Measurements from ENCODE around the gene RBBP4.

Gene RBBP4

GRCh38 chr1:32650752-32651460, at the start of gene RBBP4:
Gene RBBP4, plus strand, starts transcription at chr1:32651208. Its CDS starts 99 bp downstream, at chr1:32651307.
- no peak for TF ChIP-seq GATA3 (IDR thresholded peaks at IDR 0.05; ENCODE audit: low read depth, low read length)
- no peak for TF ChIP-seq GATA2 (IDR thresholded peaks at IDR 0.05; ENCODE audit: low read depth, low read length)

DNA sequence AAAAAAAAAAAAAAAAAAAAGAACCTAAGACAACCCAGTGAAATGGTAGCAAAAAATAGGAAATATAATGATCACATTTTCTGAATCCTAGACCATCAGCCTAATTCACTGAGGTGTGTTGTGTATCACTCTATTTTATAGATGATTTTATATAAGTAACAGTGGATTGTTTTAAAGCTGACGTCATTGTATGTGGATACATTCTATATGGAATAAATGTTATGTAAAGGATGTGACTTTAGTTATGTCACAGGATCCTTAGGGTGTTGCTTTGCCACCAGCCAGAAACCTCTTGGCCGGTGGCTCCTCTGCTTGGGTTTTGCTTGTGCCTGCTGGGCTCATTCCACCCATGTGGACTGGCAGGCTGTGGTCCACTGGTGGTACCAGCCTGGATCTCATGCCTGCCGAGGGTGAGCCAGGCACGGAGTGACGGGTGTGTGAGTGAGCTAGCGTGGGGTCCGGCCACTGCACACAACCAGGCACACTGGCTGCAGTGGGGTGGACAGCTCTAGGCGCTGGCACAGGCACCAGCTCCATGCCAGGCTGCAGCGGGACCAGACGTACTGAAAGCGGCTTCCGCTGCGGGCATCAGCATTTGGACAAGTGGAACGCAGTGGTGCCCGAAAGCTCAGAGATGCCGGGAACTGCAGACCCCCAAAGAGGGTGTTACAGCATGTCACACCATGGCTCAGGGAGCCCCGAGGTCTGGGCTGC, 45.1 kb upstream of the RBBP4 start:
- TF ChIP-seq GATA3 (IDR thresholded peaks at IDR 0.05; ENCODE audit: low read depth, low read length) (no peak), GATA2 (IDR thresholded peaks at IDR 0.05; ENCODE audit: low read depth, low read length) (no peak)

- TF ChIP-seq GATA3 (IDR thresholded peaks at IDR 0.05; ENCODE audit: low read depth, low read length) = no peak
- no peak for TF ChIP-seq GATA2 (IDR thresholded peaks at IDR 0.05; ENCODE audit: low read depth, low read length)
Observed at GRCh38 chr1:32606565-32607371, 44.2 kb upstream of the RBBP4 start.

DNA sequence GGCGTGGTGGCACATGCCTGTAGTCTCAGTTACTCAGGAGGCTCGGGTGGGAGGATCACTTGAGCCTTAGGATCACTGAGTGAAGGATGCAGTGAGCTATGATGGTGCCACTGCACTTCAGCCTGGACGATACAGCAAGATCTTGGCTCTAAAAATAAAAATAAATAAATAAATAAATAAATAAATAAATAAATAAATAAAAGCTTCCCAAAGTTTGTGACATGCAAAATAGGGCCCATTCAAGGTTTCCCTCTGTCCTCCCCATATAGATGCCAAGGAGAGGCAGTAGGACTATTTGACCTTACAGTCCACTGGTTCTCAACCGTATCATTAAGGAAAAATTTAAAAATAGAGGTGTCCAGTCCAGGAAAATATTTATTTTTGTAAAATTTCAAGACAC, 41.8 kb upstream of the RBBP4 start:
- TF ChIP-seq GATA3 (IDR thresholded peaks at IDR 0.05; ENCODE audit: low read depth, low read length) (no peak), GATA2 (IDR thresholded peaks at IDR 0.05; ENCODE audit: low read depth, low read length) (no peak)

- TF ChIP-seq GATA3 (IDR thresholded peaks at IDR 0.05; ENCODE audit: low read depth, low read length) (no peak), GATA2 (IDR thresholded peaks at IDR 0.05; ENCODE audit: low read depth, low read length) (no peak)
Observed at GRCh38 chr1:32611859-32612188, 39.2 kb upstream of the RBBP4 start.

GRCh38 chr1:32612189-32612881, 38.7 kb upstream of the RBBP4 start:
- TF ChIP-seq GATA3 (IDR thresholded peaks at IDR 0.05; ENCODE audit: low read depth, low read length) (no peak), GATA2 (IDR thresholded peaks at IDR 0.05; ENCODE audit: low read depth, low read length) (0 out of 2 replicates have a peak, but pooled peaks have one; percentile 11)

DNA sequence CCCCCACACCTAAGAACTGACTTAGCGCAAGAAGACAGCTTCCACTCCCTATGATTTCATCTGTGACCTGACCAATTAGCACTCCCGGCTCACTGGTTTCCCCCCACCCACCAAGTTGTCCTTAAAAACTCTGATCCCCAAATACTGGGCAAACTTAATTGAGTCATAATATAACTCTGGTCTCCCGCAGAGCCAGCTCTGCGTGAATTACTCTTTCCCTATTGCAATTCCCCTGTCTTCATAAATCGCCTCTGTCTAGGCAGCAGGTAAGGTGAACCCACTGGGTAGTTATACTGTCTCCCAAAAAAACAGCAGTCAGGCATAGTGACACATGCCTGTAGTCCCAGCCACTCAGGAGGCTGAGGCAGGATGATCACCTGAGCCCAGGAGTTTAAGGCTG, 37.5 kb upstream of the RBBP4 start:
- no peak for TF ChIP-seq GATA3 (IDR thresholded peaks at IDR 0.05; ENCODE audit: low read depth, low read length)
- TF ChIP-seq GATA2 (IDR thresholded peaks at IDR 0.05; ENCODE audit: low read depth, low read length) = no peak

- TF ChIP-seq GATA2 (IDR thresholded peaks at IDR 0.05; ENCODE audit: low read depth, low read length) (no peak), GATA3 (IDR thresholded peaks at IDR 0.05; ENCODE audit: low read depth, low read length) (no peak)
Observed at GRCh38 chr1:32618673-32619221, 32.3 kb upstream of the RBBP4 start.

- TF ChIP-seq GATA2 (IDR thresholded peaks at IDR 0.05; ENCODE audit: low read depth, low read length) (no peak), GATA3 (IDR thresholded peaks at IDR 0.05; ENCODE audit: low read depth, low read length) (no peak)
Observed at GRCh38 chr1:32619701-32620485, 31.1 kb upstream of the RBBP4 start.

GRCh38 chr1:32622205-32622604, 28.8 kb upstream of the RBBP4 start:
- TF ChIP-seq GATA2 (IDR thresholded peaks at IDR 0.05; ENCODE audit: low read depth, low read length) (no peak), GATA3 (IDR thresholded peaks at IDR 0.05; ENCODE audit: low read depth, low read length) (no peak)

DNA sequence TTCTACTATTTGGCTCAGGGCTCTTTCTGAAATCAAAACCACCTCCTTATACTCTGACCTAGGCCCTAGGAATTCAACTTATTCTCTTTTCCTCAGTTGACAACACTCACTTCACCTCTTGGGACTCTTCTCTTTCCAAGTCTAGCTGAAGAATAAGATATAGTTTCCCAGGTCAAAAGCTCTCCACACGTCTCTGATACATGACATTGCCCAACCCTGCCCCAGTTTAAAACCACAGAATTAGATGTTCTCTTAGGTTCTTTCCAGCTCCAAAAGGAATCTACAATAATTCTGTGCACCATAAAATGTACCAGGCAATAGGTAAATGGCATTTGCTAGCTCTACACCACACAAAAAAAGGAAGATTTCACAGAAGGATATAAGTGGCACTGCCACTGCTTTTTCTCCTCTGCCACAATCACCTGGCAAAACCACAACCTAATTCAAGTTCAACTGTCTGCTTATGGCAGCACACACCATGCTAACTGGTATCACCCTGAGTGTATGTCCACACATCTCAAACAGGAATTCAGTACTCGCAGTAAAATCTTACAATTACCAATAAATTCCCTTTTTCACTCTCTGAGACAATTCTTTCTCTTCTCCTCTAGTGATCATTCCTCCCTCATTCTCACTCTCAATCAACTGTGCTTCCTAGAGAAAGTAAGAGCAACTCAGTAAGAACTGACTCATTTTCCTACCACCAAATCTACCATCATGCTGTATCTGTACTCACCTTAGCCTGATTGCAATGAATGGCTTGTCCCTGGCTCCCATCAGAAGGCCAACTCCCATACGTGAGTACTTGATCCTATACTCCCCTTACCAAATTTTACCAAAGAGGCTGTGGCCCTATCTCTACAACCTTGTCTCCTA, 28.0 kb upstream of the RBBP4 start:
- TF ChIP-seq GATA2 (IDR thresholded peaks at IDR 0.05; ENCODE audit: low read depth, low read length) (no peak), GATA3 (IDR thresholded peaks at IDR 0.05; ENCODE audit: low read depth, low read length) (no peak)

DNA sequence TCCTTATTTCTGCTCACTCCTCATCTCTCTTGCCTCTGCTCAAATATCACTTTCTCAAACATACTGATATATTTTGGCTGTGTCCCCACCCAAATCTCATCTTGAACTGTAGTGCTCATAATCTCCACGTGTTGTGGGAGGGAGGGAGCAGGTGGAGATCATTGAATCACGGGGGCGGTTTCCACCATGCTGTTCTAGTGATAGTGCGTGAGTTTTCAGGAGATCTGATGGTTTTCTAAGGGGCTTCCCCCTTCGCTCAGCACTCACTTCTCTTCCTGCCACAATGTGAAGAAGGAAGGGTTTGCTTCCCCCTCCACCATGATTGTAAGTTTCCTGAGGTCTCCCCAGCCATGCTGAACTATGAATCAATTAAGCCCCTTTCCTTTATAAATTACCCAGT, 27.2 kb upstream of the RBBP4 start:
- no peak for TF ChIP-seq GATA3 (IDR thresholded peaks at IDR 0.05; ENCODE audit: low read depth, low read length)
- no peak for TF ChIP-seq GATA2 (IDR thresholded peaks at IDR 0.05; ENCODE audit: low read depth, low read length)

Data from SH-SY5Y (cell line).